GM12891 (cell line): ENCODE data around the gene LHB.

Experiments
- POLR2A ChIP-seq: IDR thresholded peaks from 2 replicates; pipeline ENCODE4 v1.6.1; 2011; ENCODE audit warnings: low read depth, low read length, control low read depth
- TAF1 ChIP-seq: IDR thresholded peaks from 2 replicates; pipeline ENCODE4 v1.6.1; 2011; ENCODE audit warnings: low read depth, low read length, control low read depth

GRCh38 chr19:49004964-49005614, 11.8 kb downstream of the LHB start:
- TF ChIP-seq TAF1, result no peak
- no peak for TF ChIP-seq POLR2A
